K562 (cell line): ENCODE results near the gene GOLGB1.

ENCODE experiments used
- BRD9 ChIP-seq: fragments of 450-650 bp; IDR thresholded peaks from 2 replicates; pipeline ENCODE4 v1.6.1; 2018; ENCODE audit warnings: low read depth; ENCODE audit not compliant: partially characterized antibody
- CTCF ChIP-seq, 3 experiments: IDR thresholded peaks in 2 of 3; conservative IDR thresholded peaks in 1 of 3; 2 replicates each; pipeline ENCODE4 v1.5.1; 2011 to 2012; ENCODE audit warnings: low read length in 3 of 3, mild to moderate bottlenecking in 3 of 3, control low read depth in 2 of 3, improper control_type of control experiment in 1 of 3, inconsistent platforms in 1 of 3, low read depth in 1 of 3, mixed read lengths in 1 of 3, moderate library complexity in 1 of 3; ENCODE audit not compliant: insufficient read depth in 2 of 3
- EP300 ChIP-seq: IDR thresholded peaks from 2 replicates; pipeline ENCODE4 v1.6.1; 2012; ENCODE audit warnings: low read length, improper control_type of control experiment
- FOS ChIP-seq: IDR thresholded peaks from 3 replicates; pipeline ENCODE4 v1.6.1; 2011; ENCODE audit not compliant: insufficient read length; ENCODE audit errors: extremely low read depth
- STAG1 ChIP-seq: sonication (generic); formaldehyde crosslinking; IDR thresholded peaks from 2 replicates; pipeline ENCODE4 v1.5.0; 2020; ENCODE audit warnings: missing genetic modification reagents, borderline replicate concordance
- USF2 ChIP-seq: sonication (generic); formaldehyde crosslinking; IDR thresholded peaks from 2 replicates; pipeline ENCODE4 v1.5.0; 2020; ENCODE audit warnings: missing genetic modification reagents
- ZBTB26 ChIP-seq: fragments of 450-650 bp; formaldehyde crosslinking; IDR thresholded peaks from 2 replicates; pipeline ENCODE4 v1.4.0; 2022; ENCODE audit warnings: missing genetic modification characterization
- ZNF311 ChIP-seq: fragments of 250-450 bp; sonication (Bioruptor Pico); IDR thresholded peaks from 2 replicates; pipeline ENCODE4 v1.4.0; 2020; ENCODE audit warnings: mild to moderate bottlenecking, moderate library complexity
- ZNF384 ChIP-seq: IDR thresholded peaks from 2 replicates; pipeline ENCODE4 v1.6.1; 2012; ENCODE audit warnings: low read depth, low read length, improper control_type of control experiment

GRCh38 chr3:121621491-121621890 lies 128.1 kb downstream of the GOLGB1 start:
- no peak for TF ChIP-seq CTCF (IDR thresholded peaks at IDR 0.05 in 2 of 3, conservative IDR thresholded peaks at IDR 0.05 in 1 of 3; ENCODE audit: insufficient read depth in 2 of 3, low read depth in 1 of 3, low read length in 3 of 3)
- TF ChIP-seq BRD9 = no peak
- no peak for TF ChIP-seq STAG1
- TF ChIP-seq FOS = no peak
- no peak for TF ChIP-seq ZNF311 (CRISPR knock-in tag)
- TF ChIP-seq USF2 (CRISPR knock-in tag) = no peak
- no peak for TF ChIP-seq EP300
- no peak for TF ChIP-seq ZNF384
- TF ChIP-seq ZBTB26 (CRISPR knock-in tag) = no peak
